GM19239 (cell line): ENCODE data around the gene BOD1L1.

Source experiments
- DNase-seq: peaks from one replicate; pipeline ENCODE4 v3.0.0; 2011; ENCODE audit warnings: low spot score; ENCODE audit not compliant: insufficient read length
- FAIRE-seq: peaks from 2 replicates; lab custom pipeline; 2011; peaks lifted over from hg19 to GRCh38; lab: Jason Lieb, UNC

Gene BOD1L1

GRCh38 chr4:13627606-13628311, at the start of gene BOD1L1:
Gene BOD1L1 (minus strand): TSS chr4:13627725. CDS start chr4:13627587, 138 bp downstream.
- FAIRE-seq (peak; percentile 94), DNase-seq (peak; percentile 88)

DNA sequence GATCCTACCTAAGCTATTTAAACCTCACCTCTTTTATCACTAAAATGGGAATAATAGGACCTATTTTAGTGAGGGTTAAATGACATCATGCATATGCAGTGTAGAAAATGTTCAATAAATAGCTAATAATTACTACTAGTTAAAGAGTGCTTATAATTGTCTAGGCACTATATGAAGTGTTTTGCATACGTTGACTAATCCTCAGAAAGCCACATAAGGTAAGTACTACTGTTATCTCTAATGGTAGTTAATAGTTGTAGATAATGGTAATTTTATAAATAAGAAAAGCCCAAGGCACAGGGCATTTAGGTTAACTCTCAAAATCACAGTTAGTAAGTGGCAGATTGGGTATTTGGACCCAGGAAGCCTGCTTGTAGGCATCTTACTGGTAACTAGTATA, 47.4 kb upstream of the BOD1L1 start:
- DNase-seq (no peak), FAIRE-seq (no peak)

DNA sequence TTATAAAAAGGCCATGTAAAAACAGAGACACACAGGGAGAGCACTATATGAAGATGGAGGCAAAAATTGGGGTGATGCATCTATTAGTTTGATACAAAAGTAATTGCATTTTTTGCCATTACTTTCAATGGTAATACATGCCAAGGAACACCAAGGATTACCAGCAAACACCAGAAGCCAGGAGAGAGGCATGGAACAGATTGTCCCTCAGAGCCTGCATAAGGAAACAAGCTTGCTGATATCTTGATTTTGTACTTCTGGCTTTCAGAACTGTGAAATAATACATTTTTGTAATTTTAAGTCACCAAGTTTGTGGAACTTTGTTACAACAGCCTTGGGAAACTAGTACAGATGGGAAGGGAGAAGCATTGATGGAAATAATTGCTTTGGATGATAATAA, 45.6 kb upstream of the BOD1L1 start:
- FAIRE-seq (no peak), DNase-seq (no peak)

- FAIRE-seq: no peak
These were observed 43.1 kb upstream of the BOD1L1 start for GRCh38 chr4:13670456-13671160.

GRCh38 chr4:13665701-13666660, 38.5 kb upstream of the BOD1L1 start:
- no peak for DNase-seq
- FAIRE-seq: no peak

More at GRCh38 chr4:13670456-13671160, 43.1 kb upstream of the BOD1L1 start:
- no peak for DNase-seq

- FAIRE-seq: no peak
- no peak for DNase-seq
These were observed 32.0 kb upstream of the BOD1L1 start for GRCh38 chr4:13659341-13660070.

DNA sequence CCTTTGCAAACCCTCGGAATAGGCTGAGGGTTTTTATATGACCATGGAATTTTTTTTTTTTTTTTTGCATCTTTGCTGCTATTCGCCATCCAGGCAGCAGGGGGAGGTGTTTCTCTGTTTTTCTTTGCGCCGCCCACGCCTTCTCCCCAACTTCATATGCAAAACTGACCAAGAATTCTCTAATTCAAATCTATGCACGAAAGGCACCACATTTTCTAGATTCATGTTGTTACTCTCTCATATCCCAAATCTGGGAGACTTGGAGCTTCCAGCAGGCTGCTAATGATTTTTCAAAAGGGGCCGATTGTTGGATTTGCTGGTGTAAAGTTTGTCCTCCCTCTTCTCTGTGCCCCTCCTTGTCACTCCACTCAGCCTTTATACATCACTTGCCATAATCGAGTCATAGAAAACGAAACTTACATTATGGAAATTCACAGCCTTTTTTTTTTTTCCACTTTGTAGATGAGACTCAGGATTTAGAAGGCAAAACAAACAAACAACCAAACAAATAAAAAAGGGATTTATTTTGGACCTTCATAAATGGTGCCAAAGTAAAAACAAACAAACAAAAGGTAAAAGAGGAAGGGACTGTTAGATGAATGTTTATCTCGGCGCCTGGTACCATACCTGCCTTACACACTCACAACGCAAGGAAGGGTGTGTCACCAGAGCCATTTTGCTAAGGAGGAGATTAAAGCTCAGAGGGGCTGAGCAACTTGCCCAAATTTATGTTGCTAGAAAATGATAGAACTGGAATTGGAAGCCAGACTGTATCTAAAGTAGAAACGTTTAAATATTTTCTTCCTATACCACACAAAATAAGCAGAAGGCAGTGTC, 29.3 kb upstream of the BOD1L1 start:
- peak; percentile 61 for FAIRE-seq
- peak; percentile 10 for DNase-seq

GRCh38 chr4:13654162-13654797, 26.8 kb upstream of the BOD1L1 start:
- peak; percentile 52 for DNase-seq
- peak; percentile 80 for FAIRE-seq

- FAIRE-seq (no peak), DNase-seq (no peak)
These were observed 26.2 kb upstream of the BOD1L1 start for GRCh38 chr4:13653766-13654161.

DNA sequence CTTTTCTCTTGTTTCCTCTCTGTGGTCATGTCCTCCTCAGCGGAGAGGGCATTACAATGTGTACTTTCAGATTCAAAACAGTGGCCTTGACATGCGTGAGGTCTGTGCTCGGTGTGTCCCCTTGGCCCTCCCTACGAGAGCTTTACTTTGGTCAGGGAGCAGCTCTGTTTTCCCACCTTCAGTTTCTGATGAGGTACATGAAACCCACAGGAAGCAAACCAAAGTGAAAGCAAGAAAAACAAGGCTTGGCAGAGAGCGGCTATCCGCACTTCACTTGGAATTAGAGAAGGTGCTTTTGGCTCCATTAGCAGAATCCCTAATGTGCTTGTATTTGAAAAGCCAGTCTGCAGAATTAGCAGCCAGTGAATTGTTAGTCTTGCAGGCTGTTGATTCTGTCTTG, 19.5 kb upstream of the BOD1L1 start:
- no peak for DNase-seq
- FAIRE-seq: no peak

GRCh38 chr4:13645075-13645474, 17.6 kb upstream of the BOD1L1 start:
- no peak for FAIRE-seq

GRCh38 chr4:13642170-13642950, 14.8 kb upstream of the BOD1L1 start:
- FAIRE-seq (no peak), DNase-seq (no peak)

More at GRCh38 chr4:13645075-13645474, 17.6 kb upstream of the BOD1L1 start:
- no peak for DNase-seq

GRCh38 chr4:13641084-13641483, 13.6 kb upstream of the BOD1L1 start:
- no peak for FAIRE-seq
- DNase-seq: no peak

DNA sequence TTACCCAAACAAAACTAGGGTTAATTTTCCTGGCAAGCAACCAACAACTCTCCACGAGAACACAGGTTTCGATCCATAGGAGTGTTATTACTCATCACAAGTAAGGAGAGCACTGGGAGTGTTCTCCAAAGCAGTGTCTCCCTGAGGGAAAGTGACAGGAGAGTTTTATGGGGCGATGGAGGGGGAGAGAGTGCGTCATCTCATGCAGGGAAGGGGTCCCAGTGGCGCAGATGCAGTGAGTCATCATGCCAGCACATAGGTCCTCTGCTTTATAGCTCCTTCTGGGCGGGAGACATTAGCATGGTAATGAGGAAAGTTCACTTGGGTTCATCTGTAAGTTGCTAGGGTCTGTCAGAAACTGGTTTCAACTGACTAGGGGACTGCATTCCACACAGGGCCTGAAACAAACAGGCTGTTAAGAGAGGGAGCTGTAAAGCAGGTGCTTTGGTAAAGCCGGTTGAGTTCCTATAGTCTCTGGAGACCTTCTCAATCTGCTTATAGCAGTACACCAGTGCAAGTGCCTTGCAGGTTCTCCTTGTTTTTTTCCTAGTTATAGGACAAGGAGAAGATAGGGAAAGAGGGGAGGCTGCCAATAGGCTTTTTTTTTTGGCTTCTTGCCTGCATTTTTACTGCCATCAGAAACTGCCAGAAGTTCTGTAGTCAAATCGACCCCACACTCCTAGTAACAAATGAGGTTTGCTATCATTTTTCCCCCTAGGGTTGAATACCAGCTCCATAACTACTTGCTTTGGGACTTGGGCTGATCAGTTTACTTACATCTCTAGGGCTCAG, 12.8 kb upstream of the BOD1L1 start:
- FAIRE-seq (no peak), DNase-seq (no peak)

DNA sequence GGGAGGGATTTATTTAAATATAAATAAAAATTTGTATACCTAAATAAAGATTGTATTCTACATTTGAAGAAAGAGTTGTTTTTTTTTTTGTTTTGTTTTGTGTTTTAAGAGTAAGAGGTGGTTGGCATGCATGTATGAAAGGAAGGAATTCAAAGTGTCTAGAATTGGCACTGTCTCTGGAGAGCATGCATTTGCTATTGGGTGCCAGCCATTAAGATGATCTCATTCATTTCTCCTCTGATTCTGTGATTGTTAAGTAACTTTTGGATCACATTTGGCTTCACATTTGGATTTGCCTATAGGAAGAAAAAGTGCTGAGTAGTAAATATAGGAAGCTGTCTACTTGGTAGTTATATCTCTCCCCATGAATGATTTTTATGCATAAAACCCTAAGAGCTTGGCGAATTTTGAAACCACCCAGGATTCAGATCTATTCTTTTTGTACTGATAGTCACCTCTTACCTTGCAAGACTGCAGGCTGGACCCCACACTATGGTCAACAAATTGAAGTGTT, 7.8 kb upstream of the BOD1L1 start:
- DNase-seq (no peak), FAIRE-seq (no peak)

GRCh38 chr4:13633671-13634070, 6.1 kb upstream of the BOD1L1 start:
- DNase-seq (no peak), FAIRE-seq (no peak)

DNA sequence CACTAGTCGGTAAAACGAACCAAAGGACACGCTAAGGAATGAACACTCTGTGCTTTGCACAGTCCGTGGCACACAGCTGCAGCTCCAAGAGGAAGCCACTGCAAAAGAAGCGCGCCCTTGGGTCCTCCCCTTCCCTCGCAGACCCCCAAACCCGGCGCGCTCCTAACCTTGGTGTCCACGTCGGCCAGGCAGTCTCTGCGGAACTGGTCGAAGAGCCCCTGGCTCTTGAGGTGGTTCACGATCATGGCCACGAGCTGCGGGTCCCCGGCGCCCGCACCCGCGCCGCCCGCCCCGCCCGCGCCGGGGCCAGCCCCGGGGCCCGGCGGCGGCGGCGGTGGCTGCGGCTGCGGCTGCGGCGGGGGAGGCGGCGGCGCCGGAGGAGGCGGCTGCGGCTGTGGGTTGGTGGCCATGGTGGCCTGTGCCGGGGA, 333 bp downstream of the BOD1L1 start:
- no peak for FAIRE-seq
- DNase-seq: peak; percentile 19
